Stimulated activated CD4-positive, alpha-beta T cell treated with anti-CD3 and anti-CD28 coated beads, Interleukin-1b, Interleukin-23, amount 100 ng/mL, for 4 hours (primary cell): ENCODE measurements around the gene SESN1.

ENCODE experiments used
- DNase-seq, 2 donors: peaks; one replicate each; pipeline ENCODE4 v3.0.0-alpha.2; 2020; ENCODE audit warnings: low read depth in 2 of 2

The SESN1 gene

GRCh38 chr6:108961077-108961476 is 133.6 kb downstream of the SESN1 start:
- no peak for DNase-seq

- no peak for DNase-seq
These were observed 134.0 kb downstream of the SESN1 start for GRCh38 chr6:108960601-108961000.

- no peak for DNase-seq
These were observed 134.6 kb downstream of the SESN1 start for GRCh38 chr6:108959972-108960582.

GRCh38 chr6:108958900-108959770 is 135.5 kb downstream of the SESN1 start:
- no peak for DNase-seq

GRCh38 chr6:108957221-108957620 is 137.4 kb downstream of the SESN1 start:
- no peak for DNase-seq

GRCh38 chr6:108955329-108955949 is 139.2 kb downstream of the SESN1 start:
- no peak for DNase-seq

- DNase-seq: no peak
These were observed 141.0 kb downstream of the SESN1 start for GRCh38 chr6:108953681-108954080.

- no peak for DNase-seq
These were observed 141.7 kb downstream of the SESN1 start for GRCh38 chr6:108952776-108953486.

- no peak for DNase-seq
These were observed 143.2 kb downstream of the SESN1 start for GRCh38 chr6:108951351-108951953.

GRCh38 chr6:108948181-108948661 is 146.4 kb downstream of the SESN1 start:
- no peak for DNase-seq

- no peak for DNase-seq
These were observed 147.4 kb downstream of the SESN1 start for GRCh38 chr6:108947114-108947854.

GRCh38 chr6:108946695-108947094 is 148.0 kb downstream of the SESN1 start:
- DNase-seq: no peak

- no peak for DNase-seq
These were observed 148.9 kb downstream of the SESN1 start for GRCh38 chr6:108945681-108946159.

- no peak for DNase-seq
These were observed 149.7 kb downstream of the SESN1 start for GRCh38 chr6:108944707-108945680.

- DNase-seq: no peak
These were observed 150.6 kb downstream of the SESN1 start for GRCh38 chr6:108944071-108944470.

GRCh38 chr6:108942556-108943492 is 151.8 kb downstream of the SESN1 start:
- peak; percentile 28 to 33 for DNase-seq

- no peak for DNase-seq
These were observed 152.8 kb downstream of the SESN1 start for GRCh38 chr6:108941859-108942258.

- DNase-seq: no peak
These were observed 153.4 kb downstream of the SESN1 start for GRCh38 chr6:108941281-108941680.
